Heart right ventricle (tissue), 16 donors: ENCODE results near the gene CYP2F1. TPM values are rescaled to one million over a fixed set of nuclear protein-coding genes. Genes with fewer than 3 reads are reported as not detected.

Experiments
- ATAC-seq, 8 donors: fragments of 200-7000 bp; cut with Tn5 transposase; one replicate each; pipeline ENCODE4 v1.9.1; 2020; ENCODE audit warnings: mild to moderate bottlenecking in 8 of 8, moderate library complexity in 8 of 8, moderate number of reproducible peaks in 1 of 8
- DNase-seq, 2 donors: peaks; one replicate each; pipeline ENCODE4 v3.0.0-alpha.2; 2020
- H3K27ac ChIP-seq, 10 donors: fragments of 200-600 bp; sonication (generic) in 2 of 10; one replicate each; pipeline versions ENCODE4 v1.5.0 to v1.8.0; 2020 to 2022; ENCODE audit warnings: mild to moderate bottlenecking in 3 of 10
- H3K27me3 ChIP-seq, 7 donors: fragments of 200-600 bp; one replicate each; pipeline ENCODE4 v1.8.0; 2021 to 2022; ENCODE audit warnings: mild to moderate bottlenecking in 2 of 7
- H3K36me3 ChIP-seq, 9 donors: fragments of 200-600 bp; sonication (generic) in 1 of 9; one replicate each; pipeline versions ENCODE4 v1.5.0 to v1.8.0; 2020 to 2022; ENCODE audit warnings: mild to moderate bottlenecking in 2 of 9
- H3K4me1 ChIP-seq, 9 donors: fragments of 200-600 bp; sonication (generic) in 1 of 9; one replicate each; pipeline versions ENCODE4 v1.5.0 to v1.8.0; 2020 to 2022; ENCODE audit warnings: mild to moderate bottlenecking in 4 of 9
- H3K4me3 ChIP-seq, 10 donors: fragments of 200-600 bp; sonication (generic) in 2 of 10; one replicate each; pipeline versions ENCODE4 v1.5.0 to v1.8.0; 2020 to 2022; ENCODE audit warnings: mild to moderate bottlenecking in 7 of 10, moderate library complexity in 2 of 10
- H3K9me3 ChIP-seq, 11 donors: fragments of 200-600 bp in 10 of 11; sonication (generic) in 2 of 11; one replicate each; pipeline versions ENCODE4 v1.5.0 to v1.8.0; 2013 to 2022; ENCODE audit warnings: mild to moderate bottlenecking in 2 of 11, control low read depth in 1 of 11, moderate library complexity in 1 of 11
- WGBS, 2 donors: extraction: QIAGEN DNeasy Blood & Tissue Kit; methylation state at CpG; one replicate each; pipeline ENCODE4 v1.1.7; 2013; ENCODE audit warnings: inconsistent platforms in 1 of 2; 5-methylcytosine and 5-hydroxymethylcytosine counted together
- intact Hi-C, 10 donors: fragments of 100-400 bp; cut with DNase I; formaldehyde crosslinking; loops; one replicate each; pipeline versions ENCODE4 v1.11.1 to v1.14.2; 2022
- polyA plus RNA-seq, 2 donors: library from polyadenylated mRNA; stranded (reverse); fragments of 200-250 nt; gene quantifications; one replicate each; pipeline ENCODE4 v1.2.3, GENCODE V29; 2013
- total RNA-seq, 10 donors: library from RNA; stranded (reverse); fragmentation: NEBNext Ultra II Directional in 3 of 10; extraction: Animal tissue kit (Norgen Biotek cat#: 25700) in 3 of 10; gene quantifications; one replicate each; pipeline versions ENCODE4 v1.2.1 to v1.2.4, GENCODE V29; 2021 to 2023
- TF ChIP-seq, protein P1 (sequence below), 9 donors: fragments of 200-600 bp; sonication (generic) in 2 of 9; IDR thresholded peaks; one replicate each; pipeline versions ENCODE4 v1.5.0 to v1.8.0; 2021 to 2022; ENCODE audit warnings: antibody characterized with exemption in 9 of 9, mild to moderate bottlenecking in 5 of 9, moderate library complexity in 1 of 9
- donor health status: Arrhythmogenic right ventricular cardiomyopathy.
- donor health status: ischemic (EF 13 %, LVEDD 7.1; RV severe dilation, severe dysfunction).
- donor health status: healthy with polysubstance abuse.
- donor health status: DM: no; HTN: yes; CAD: no.
- donor health status: DM: no; HTN: no; CAD: no.
- donor health status: ischemic (EF 25% LVEDD 6.9; RV normal size, moderate dysfunction).
- donor health status: ischemic (EF 25% LVEDD 5.7; RV mildly dilated, moderate dysfunction).
- donor health status: healthy.
- donor health status: DM: yes; HTN: yes; CAD: no.
- donor health status: Ischemic cardiomyopathy.
- donor health status: ischemic (EF 35%, LVEDD 5.7; RV mildly dilated, moderate dysfunction).
- donor health status: nonischemic (EF 11% LVEDD 7.7; RV severe dilation, severe dysfunction).
- donor health status: DM: yes; HTN: yes; CAD: no.
- donor health status: PGD.
- donor health status: ischemic (EF 29% LVEDD 5.4; RV normal size, mild dysfunction).
- donor health status: nonischemic (EF 23%, LVEDD 6.1; RV moderate dilation, normal function).

CYP2F1 gene
- total and polyA plus RNA-seq, 12 donors, result not detected

DNA sequence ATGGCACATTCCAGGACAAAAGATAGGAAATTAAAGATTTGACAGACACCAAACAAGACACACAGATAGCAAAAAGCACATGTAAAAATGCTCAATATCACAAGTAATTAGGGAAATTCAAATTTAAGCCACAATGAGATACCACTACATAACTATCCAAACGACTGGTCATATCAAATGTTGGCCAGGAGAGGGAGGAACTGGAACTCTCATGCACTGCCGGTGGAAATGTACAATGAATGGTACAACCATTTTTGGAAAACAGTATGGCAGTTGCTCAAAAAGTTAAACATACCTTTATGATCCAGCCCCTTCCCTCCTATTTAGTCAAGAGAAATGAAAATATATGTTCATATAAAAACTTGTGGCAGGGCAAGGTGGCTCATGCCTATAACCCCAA is 42.0 kb downstream of the CYP2F1 start:
- TF ChIP-seq, protein P1, sequence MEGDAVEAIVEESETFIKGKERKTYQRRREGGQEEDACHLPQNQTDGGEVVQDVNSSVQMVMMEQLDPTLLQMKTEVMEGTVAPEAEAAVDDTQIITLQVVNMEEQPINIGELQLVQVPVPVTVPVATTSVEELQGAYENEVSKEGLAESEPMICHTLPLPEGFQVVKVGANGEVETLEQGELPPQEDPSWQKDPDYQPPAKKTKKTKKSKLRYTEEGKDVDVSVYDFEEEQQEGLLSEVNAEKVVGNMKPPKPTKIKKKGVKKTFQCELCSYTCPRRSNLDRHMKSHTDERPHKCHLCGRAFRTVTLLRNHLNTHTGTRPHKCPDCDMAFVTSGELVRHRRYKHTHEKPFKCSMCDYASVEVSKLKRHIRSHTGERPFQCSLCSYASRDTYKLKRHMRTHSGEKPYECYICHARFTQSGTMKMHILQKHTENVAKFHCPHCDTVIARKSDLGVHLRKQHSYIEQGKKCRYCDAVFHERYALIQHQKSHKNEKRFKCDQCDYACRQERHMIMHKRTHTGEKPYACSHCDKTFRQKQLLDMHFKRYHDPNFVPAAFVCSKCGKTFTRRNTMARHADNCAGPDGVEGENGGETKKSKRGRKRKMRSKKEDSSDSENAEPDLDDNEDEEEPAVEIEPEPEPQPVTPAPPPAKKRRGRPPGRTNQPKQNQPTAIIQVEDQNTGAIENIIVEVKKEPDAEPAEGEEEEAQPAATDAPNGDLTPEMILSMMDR (IDR thresholded peaks at IDR 0.05), result no peak
- Histone ChIP-seq H3K4me1 (no peaks in the 10 kb centered on the region), H3K27me3 (peaks cover 0 to 4% (median 0%) of the 10 kb centered on the region in 7 donors), H3K9me3 (peaks cover 0 to 13% (median 0%) of the 10 kb centered on the region in 11 donors), H3K27ac (no peak overlapping the region), H3K36me3 (no peaks in the 10 kb centered on the region), H3K4me3 (no peak overlapping the region)
- WGBS, 2 donors, result 80 to 83% methylated on average over 2 of the region's 2 CpGs
- intact Hi-C loops, result no loop called here
- no peak for ATAC-seq
- DNase-seq, result no peak

DNA sequence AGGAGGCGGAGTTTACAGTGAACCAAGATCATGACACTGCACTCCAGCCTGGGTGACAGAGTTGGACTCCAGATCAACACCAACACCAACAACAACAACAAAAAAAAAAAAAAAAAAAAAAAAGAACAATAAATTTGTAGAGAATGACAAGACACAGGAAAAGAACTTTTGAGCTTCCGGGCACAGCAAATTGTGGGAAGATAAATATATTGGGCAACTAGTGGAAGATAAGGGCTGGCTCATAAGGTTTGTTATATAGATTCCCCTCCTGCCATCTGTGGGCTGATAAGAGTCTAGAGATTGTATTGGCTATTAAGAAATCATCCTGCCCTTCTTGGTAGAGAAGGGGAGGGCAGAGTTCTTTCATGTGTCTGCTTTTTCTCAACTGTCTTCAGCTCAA is 45.6 kb downstream of the CYP2F1 start:
- peaks cover 0 to 13% (median 0%) of the 10 kb centered on the region in 11 donors for H3K9me3 ChIP-seq
- TF ChIP-seq, protein P1 (IDR thresholded peaks at IDR 0.05), result no peak
- peaks cover 0 to 4% (median 0%) of the 10 kb centered on the region in 7 donors for H3K27me3 ChIP-seq
- DNase-seq (no peak), ATAC-seq (no peak)
- H3K4me1 ChIP-seq, result no peaks in the 10 kb centered on the region
- 72 to 73% methylated on average over 2 of the region's 2 CpGs for whole genome bisulfite sequencing, 2 donors
- no peak overlapping the region for H3K27ac ChIP-seq
- no peaks in the 10 kb centered on the region for H3K36me3 ChIP-seq
- intact Hi-C loops, result no loop called here
- H3K4me3 ChIP-seq, result no peak overlapping the region

DNA sequence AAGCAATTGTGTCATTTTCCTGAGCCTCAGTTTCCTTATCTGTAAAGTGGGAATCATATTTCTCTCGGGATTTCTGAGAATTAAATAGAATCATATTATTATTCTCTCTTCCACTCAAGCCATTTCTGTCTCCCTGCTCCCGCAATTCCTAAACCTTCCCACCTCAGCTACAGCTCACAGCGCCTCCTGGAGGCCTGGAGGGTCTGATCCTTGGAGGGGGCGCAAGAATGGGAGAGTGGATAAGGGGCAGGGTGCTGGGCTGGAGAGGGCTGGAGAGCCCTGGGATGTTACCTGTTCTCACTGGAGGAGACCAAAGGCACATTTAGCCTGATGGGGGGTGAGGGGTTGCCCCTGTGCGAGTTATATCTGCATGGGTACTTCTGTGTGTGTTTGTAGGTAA is 47.7 kb downstream of the CYP2F1 start:
- Histone ChIP-seq H3K27me3 (no peaks in the 10 kb centered on the region), H3K4me3 (no peak overlapping the region), H3K27ac (no peak overlapping the region), H3K9me3 (peaks cover 0 to 5% (median 0%) of the 10 kb centered on the region in 11 donors), H3K4me1 (no peaks in the 10 kb centered on the region), H3K36me3 (no peaks in the 10 kb centered on the region)
- intact Hi-C loops, result no loop called here
- DNase-seq, result no peak
- TF ChIP-seq, protein P1 (IDR thresholded peaks at IDR 0.05), result peak in 1 of 9 donors; percentile 11
- no peak for ATAC-seq
- WGBS, 2 donors, result 93 to 94% methylated on average over 5 of the region's 5 CpGs

DNA sequence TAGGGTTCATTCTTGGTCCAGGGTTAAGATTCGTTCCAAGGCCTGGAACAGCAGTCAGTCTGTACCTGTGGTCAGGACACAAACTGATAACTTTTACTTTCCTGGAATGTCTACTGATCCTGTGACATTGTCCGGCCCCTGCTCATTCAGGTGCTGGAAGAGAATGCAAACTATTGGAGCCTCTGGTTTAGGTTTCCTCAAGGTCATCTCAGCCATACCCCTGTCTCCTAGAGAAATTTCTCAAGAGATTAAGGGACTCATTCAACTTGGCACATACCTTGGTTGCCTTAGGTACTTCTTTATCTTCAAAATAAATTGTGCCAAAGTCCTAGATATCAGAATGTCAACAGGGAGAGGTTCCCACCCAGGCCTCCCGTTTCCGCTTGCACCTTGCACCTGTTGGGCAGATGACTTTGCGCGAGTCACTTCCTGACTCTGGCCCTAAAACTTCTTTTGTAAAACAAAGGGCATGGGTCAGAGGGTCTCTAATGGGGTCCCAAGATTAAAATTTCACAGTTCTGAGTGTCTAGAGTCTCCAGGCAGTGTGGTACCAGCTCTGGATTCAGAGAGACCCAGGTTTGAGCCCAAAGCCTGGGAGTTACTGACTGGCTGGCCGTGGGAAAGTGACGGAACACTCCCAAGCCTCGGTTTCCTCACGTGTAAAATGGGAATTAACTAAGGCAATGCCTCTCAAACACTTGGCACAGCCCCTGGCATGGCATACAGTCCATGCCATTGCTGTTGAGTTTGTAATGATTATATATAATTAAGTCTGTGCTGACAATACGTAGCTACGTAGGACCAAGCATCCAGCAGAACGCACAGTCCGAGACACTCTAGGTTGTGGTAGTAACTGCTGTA is 52.9 kb downstream of the CYP2F1 start:
- DNase-seq, result no peak
- H3K4me1 ChIP-seq, result no peaks in the 10 kb centered on the region
- 87 to 88% methylated on average over 14 of the region's 14 CpGs for WGBS, 2 donors
- peaks cover 0 to 10% (median 0%) of the 10 kb centered on the region in 7 donors for H3K27me3 ChIP-seq
- no peak overlapping the region for H3K4me3 ChIP-seq
- H3K36me3 ChIP-seq, result no peaks in the 10 kb centered on the region
- no peaks in the 10 kb centered on the region for H3K9me3 ChIP-seq
- ATAC-seq, result no peak
- TF ChIP-seq, protein P1 (IDR thresholded peaks at IDR 0.05), result no peak
- intact Hi-C loops, result no loop called here
- no peak overlapping the region for H3K27ac ChIP-seq
